Stimulated activated CD4-positive, alpha-beta T cell treated with anti-CD3 and anti-CD28 coated beads, Interleukin-15, amount 100 ng/mL, for 48 hours (primary cell): Measurements from ENCODE around the gene CTNNA1.
"Not testable (repeated sequence)": the region's sequence is repeated elsewhere in the genome, so short reads cannot be mapped to it uniquely, and the experiment has no call there.

ENCODE experiments used
- DNase-seq, 2 donors: peaks; one replicate each; pipeline ENCODE4 v3.0.0-alpha.2; 2020; ENCODE audit warnings: low read depth in 2 of 2

CTNNA1 gene

DNA sequence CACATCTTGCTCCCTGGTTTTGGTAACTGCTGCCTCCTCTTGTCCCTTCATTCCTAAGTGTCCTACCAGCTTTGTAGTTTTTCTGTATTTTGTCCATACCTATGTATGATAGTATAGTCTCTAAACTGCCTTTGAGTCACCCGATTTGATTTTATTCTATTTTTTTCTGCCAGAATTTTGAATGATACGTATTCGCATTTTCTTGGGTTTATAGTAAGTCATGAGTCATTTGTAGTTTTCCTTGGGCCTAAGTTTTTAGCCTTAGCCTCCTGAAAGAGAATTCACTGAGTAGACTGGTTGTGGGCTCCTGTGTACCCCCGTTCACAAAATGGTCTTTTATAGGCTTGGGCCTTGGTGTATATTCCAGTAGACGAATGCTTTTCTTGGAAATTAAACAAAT lies 62.3 kb downstream of the CTNNA1 start:
- DNase-seq: no peak

DNA sequence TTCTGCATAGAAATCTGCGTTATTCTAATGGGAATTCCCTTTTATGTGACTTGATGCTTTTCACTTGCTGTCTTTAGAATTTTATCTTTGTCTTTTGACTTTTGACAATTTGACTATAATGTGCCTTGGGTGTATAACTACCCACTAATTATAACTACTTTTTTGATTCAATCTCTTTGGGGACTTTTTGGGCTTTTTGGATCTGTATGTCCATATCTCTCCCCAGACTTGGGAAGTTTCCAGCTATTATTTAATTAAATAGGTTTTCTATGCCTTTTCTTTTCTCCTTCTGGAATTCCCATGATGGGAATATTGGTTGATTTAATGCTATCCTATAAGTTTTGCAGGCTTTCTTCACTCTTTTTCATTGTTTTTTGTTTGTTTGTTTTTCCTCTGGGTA lies 64.0 kb downstream of the CTNNA1 start:
- DNase-seq: no peak

DNA sequence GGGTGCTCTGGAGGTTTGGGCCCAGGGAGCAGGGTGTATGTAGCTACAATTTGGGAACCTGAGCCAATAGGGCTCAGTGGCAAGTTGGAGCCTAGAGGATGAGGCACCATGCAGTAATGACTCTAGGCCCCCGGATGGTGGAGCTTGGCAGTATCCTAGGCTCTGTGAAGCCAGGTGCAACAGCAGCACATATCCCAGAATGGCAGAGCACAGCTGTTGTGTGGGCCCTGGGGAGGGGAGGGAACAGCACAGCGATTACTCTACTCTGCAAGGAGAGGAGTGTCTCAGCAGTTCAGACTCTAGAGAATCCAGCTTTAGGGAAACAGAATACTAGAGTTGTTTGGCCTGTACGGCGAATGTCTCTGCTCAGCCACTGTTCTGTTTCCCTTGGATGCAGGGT lies 65.9 kb downstream of the CTNNA1 start:
- no peak for DNase-seq

DNA sequence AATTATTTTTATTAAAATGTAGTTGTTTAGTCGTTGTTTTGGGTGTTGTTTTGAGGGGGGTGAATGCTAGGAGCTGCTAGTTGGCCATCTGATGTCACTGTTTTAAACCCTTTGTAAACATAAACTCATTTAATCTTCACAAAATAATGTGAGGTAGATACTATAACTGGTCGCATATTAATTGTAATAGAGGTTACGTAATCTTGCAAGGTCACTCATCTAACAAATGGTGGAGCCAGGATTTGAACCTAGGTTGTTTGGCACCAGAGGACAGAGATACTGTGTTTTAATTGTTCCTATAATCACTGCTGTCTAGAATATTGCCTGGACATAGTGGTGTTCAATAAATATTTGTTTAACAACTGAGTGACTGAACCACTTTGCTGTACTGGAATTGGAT lies 67.5 kb downstream of the CTNNA1 start:
- no peak for DNase-seq

DNA sequence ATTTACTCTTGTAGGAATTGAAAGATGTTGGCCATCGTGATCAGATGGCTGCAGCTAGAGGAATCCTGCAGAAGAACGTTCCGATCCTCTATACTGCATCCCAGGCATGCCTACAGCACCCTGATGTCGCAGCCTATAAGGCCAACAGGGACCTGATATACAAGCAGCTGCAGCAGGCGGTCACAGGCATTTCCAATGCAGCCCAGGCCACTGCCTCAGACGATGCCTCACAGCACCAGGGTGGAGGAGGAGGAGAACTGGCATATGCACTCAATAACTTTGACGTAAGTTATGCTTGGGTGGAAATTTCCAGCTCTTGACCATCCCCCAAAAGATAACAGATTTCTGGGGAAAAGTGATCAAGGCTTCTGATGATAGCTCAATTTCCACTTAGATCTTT lies 71.3 kb downstream of the CTNNA1 start:
- no peak for DNase-seq

DNA sequence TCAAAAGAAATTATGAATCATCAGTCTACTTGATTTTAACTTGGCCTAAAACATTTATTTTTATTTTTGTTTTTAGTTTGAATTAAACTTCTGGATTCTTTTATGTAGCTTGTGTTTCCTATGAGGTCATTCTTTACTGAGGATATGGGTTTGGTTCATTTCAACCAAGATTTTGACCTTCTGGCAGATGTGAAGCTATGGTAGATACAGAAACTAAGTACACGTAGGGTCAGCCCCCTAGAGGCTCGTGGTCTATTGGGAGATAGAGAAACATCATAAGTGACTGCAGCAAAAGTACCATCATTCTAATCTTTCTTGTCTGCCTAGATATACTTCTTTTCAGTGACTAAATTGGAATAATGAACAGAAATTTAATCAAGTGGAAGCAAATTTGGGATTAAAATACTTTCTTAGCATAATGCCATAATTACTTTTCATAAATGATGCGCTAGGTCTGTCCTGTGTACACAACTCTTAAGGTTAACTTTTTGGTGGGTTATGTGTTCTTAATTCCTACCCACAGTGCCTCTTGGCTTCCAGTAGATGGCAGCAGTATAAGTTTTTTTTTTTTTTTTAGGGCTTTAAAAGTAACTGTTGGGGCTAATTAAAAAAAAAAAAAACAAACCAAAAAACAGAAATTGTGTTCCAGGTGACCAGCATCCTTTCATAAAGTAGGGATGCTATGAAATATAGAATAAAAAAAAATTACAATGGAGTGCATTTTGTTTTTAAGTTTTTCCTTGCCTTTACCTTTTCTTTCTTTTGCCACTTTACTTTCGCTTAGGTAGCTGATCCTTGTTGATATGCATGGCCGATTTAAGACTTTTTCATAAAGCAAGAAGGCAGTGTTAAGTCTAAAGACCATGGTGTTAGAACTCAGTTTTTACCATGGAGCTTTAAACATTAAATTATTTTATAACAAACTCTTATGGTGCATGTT lies 72.0 kb downstream of the CTNNA1 start:
- DNase-seq: no peak

DNA sequence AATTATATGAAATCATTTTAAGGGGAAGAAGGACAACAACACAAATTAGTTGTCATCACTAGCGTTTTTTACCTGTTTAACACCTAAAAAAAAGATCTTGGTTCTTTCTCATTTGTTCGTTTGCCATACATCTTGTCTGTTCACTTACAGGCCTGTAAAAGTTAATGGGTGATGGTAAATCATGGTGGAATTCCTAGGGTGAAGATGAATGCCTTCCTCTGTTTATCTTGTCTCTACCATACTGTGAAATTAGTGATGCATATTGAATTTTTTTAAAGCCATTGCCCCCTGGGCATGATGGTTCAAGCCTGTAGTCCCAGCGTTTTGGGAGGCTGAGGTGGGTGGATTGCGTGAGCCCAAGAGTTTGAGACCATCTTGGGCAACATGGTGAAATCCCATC lies 75.3 kb downstream of the CTNNA1 start:
- DNase-seq: no peak

DNA sequence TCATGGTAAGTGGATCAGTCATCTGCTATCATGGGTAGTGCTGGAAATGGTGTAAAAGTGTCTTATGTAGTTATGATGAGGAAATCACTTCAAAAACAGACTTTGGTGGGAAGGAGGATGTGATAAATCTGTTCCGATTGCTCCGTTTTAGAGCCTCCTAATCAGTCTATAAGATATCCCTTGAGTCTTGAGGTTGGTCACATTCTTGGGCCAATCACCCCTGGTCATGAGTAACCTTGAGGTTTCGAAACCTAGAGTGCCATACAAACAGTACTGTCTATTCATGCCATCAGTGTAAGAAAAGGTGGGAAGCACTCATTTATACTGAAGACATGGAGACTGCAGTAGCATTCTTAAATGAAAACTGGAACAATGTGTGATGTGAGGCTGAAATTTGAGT lies 76.1 kb downstream of the CTNNA1 start:
- DNase-seq: no peak

DNA sequence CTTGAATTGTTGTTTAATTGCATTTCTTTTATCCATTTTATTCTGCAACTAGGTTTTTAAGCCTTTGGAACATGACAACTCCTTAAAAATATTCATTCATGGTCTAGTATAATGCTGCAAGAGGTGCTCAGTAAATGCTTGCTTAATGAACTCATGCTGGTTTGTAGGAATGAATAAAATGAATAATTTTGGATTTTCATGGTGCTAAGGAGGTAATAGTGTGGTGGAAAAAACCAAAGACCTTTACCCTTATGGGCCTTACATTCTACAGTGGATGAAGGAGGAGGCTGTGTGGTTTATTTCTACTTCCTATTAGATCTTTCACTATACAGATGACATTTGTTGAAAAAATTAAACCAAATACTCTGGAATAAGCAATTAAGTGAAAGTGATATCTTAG lies 78.5 kb downstream of the CTNNA1 start:
- DNase-seq: no peak

DNA sequence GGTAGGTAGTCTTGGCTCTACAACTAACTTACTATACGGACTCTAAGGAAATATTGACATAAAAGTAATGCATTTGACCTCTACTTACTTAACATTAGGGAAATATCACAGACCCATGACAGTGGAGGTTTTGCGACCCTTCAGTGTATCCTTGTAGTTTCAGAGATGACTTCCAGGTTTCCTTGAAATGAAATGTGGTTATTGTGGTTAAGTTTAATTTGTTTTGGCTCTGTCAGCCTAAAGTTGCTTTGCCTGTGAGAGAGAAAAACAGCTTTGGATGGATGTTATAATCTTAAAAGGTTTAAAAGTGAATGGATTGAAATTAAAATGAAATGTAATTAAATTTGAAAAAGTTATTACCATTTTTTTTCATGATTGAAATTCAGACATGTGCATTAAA lies 79.0 kb downstream of the CTNNA1 start:
- no peak for DNase-seq

DNA sequence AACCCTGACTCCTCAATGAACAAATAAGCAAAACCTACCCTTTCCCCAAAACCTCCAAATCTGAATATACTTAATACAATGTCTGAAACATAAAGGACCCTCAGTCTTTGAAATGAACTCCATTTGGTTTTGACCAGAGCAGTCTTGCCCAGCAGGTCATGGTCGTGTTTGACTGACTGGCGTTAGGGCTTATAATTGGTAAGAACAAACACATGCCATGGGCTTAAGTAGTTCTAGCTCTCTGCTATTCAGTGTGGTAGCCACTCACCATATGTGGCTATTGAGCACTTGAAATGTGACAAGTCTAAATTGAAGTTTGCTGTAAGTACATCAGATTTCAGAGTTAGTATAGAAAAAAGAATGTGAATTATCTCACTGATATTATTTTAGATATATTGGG lies 79.9 kb downstream of the CTNNA1 start:
- no peak for DNase-seq

DNA sequence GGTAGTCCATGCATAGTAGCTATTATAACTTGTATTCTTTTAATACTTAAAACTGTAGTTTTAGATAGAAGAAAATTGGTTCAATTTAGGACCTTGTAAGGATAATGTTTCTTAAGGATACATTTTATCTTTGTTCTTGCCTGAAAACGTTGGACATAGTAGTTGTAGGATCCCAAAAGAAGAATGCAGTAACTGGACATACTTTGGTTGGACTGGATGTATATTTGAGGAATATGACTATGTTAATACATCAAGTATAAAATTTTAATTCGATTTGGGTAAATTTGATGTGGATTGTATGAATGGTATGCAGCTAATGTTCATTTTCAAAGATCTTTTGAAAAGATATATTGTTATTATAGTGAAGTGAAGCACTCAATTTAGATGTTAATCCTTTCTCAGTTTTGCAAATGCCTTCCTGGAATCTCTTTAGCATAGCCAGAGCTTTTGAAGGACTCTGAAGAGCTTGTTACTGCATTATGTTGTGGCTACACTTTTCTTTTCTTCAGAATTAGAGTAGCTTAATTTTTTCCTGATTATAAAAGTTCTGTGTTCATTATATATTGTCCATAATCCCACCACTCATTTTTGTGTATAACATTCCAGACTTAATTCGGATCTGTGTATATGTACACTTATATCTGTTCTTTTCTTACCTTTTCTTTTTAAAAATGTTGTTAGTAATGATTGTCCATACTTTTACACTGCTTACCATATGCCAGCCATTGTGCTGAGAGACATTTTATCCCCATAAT lies 80.7 kb downstream of the CTNNA1 start:
- no peak for DNase-seq

DNA sequence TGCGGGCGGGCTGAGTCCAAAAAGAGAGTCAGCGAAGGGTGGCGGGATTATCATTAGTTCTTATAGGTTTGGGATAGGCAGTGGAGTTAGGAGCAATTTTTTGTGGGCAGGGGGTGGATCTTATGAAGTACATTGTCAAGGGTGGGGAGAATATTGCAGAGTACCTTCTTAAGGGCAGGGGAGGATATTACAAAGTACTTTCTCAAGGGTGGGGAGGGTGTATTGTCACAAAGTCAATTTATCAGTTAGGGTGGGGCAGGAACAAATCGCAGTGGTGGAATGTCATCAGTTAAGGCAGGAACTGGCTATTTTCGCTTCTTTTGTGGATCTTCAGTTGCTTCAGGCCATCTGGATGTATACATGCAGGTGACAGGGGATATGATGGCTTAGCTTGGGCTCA lies 81.6 kb downstream of the CTNNA1 start:
- not testable (repeated sequence) for DNase-seq

DNA sequence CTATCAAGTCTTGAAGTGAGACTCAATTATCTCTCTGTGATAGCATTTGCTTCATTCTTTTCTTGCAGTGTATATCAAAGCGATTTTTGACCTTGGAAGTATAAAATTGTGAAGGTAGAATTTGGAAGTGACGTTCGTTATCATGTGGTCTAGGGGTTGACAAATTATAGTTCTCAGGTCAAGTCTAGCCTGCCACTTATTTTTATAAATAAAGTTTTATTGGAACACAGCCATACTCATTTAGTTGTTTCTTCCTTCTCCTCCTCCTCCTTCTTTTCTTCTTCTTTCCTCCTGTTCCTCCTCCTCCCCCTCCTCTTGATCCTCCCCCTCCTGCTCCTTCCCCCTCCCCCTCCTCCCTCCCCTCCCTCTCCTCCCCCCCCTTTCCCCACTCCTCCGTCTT lies 83.9 kb downstream of the CTNNA1 start:
- DNase-seq: no peak

DNA sequence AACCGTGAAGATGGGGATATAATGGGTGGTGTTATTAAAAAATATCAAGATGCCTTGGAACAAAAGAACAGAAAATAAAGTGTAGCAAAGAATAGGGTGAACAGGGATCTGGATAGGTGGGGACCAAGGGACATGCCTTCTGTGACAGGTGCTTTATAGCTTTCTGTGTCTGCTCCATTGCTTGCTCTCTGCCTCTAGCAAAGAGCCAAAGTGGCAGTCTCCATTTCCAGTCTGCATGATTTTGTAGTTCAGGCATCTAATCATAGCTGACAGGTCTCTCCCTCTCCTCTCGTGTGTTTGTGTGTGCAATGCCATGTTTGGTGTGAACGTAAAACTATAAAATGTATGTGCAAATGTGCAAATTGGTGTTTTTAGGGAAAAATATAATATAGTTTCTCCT lies 86.9 kb downstream of the CTNNA1 start:
- DNase-seq: no peak

DNA sequence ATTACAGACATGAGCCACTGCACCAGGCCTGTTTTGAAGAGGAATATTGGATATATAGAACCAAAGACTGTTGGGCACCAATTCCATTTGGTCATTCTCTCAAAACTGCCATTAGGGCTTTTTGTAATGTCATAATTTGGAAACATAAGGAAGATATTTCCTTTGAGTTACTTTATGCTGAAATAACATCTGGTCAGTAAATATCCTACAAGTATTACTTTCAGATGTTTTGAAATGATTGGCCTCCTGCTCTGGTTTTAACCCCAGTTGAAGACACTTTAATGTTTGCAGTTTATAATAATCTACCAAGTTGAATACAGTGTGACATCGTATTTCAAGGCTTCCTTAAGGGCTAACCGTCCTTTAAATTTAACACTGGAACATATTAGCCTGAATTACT lies 88.3 kb downstream of the CTNNA1 start:
- DNase-seq: no peak

DNA sequence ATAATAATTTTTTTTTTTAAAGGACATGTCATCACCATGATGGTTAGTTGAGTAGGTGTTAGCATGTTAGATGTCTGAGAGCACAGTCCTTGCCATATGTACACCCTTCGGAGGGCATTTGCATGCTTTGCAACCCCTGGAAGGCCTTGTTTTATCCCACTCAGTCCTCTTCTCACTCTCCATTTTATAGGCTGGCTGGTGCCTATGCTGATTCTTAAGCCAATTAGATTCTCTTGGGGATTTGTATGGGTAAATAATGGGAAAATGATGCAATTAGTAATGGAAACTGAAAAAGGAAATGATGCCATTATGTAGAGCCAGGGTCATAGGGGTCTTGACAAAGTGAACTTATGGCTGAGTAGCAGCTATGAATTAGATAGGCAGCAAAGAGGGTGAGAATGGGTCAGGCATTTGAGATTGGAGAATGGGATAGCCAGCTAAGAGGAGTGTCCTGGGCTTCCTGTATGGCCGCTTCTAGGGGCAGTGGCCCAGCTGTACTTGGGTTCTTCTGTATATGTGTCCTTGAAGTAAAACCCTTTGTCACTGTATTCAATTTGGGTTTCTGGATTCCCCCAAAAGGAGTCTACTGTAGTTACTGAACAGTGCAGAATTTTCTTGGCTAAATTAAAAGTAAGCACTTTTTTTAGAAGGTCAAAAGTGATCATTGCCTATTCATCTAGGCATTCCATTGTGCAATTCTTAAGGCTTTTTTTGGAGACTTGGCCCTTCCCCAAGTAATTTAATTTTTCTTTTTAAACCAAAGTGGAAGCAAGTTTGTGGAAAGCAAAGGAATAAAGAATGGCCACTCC lies 90.3 kb downstream of the CTNNA1 start:
- no peak for DNase-seq

DNA sequence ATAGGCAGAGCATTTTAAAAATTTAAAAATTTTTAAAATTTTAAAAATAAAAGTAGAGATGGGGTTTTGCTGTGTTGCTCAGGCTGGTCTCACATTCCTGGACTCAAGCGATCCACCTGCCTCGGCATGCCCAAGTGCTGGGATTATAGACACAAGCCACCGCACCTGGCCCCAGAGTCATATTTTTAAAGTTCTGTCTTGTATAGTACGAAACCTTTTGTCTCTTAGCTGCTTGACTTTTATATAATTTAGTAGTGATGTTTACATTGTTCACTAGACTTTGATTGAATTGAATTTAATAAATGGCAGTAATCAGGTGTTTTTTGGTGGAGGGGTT lies 90.9 kb downstream of the CTNNA1 start:
- no peak for DNase-seq

DNA sequence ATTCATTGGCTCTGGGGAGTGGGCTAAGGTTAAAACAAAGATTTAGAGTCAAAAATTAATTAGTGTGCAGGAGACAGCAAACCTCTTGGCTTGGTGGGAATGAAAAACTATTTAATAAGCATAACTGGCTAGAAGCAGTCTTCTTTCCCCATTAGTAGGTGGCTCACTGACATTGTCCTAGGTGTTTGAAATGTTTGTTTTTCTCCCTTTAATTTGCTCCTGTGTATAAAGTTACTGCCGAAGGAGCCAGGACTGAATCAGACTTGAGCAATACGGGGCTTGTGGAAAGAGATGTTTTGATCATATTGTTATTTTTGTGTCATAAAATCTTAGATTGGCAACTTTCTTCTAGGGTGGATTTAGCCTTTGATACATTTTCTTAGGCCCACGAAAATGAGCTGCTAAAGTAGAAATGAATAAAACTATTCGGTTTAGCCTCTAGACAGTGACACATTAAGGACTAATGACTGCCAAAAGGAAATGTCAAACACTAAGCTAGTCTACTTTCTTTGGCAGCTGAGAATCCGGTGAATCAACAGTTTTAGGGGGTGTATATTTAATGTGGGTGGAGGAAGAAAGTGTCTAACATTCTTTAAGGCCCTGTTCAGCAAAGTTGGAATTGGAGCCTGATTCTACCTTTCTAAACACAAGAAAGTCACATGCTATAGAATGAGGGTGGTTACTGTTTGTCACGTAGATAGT lies 91.7 kb downstream of the CTNNA1 start:
- DNase-seq: no peak

DNA sequence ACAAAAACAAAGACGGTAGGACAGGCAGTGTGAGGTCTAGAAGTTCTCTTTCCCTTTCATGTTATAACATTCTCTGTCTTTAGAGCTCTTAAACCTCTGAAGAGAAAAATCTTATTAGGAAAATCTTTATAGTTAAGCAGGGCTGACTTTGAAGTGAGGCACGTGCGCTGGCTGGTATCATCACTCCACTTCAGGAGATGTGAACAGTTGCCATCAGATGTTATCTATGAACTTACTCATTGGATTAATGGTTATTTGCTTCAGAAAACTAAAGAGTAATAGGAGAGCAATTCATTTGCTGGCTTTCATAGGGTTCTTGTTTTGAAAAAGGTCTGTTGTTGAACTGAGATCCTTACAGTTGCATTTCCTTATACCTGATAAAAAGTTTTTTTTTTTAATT lies 96.2 kb downstream of the CTNNA1 start:
- DNase-seq: no peak

DNA sequence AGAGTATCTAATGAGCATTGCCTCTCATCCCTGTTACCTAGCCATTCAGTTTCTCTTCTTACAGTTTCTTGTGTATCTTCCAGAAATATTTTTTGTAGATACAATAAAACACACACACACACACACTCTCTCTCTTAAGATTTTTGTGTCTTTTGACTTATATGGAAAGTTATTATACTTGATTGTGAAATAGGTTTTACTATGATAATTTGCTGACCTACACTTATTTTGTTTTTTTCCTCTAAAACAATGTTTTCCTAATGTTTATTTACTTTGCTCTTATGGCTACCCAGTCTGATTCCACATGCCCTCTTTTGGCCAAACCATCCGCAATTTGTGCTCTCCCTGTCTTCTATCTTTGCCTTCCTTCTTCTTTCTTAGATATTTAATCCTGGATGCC lies 96.7 kb downstream of the CTNNA1 start:
- no peak for DNase-seq
